Activated CD8-positive, alpha-beta memory T cell treated with anti-CD3 and anti-CD28 coated beads for 4 hours (primary cell): ENCODE results near the gene NRM.
A peak's percentile ranks its signal among the peaks of the same experiment; 100 is the strongest.
"Not testable (repeated sequence)": the region's sequence is repeated elsewhere in the genome, so short reads cannot be mapped to it uniquely, and the experiment has no call there.

Source experiments
- DNase-seq, 2 donors: peaks; one replicate each; pipeline ENCODE4 v3.0.0-alpha.2; 2020; ENCODE audit warnings: low read depth in 2 of 2

Gene NRM

GRCh38 chr6:30720738-30721197, 30.0 kb upstream of the NRM start:
- peak; percentile 14 to 44 for DNase-seq

GRCh38 chr6:30719791-30720737, 29.3 kb upstream of the NRM start, which contains the start of gene TUBB:
Gene TUBB, plus strand, starts transcription at chr6:30720352. Its CDS starts 155 bp downstream, at chr6:30720507.
- peak; percentile 86 to 89 for DNase-seq

GRCh38 chr6:30719356-30719755, 28.6 kb upstream of the NRM start:
- DNase-seq = no peak

GRCh38 chr6:30717845-30718720, 27.3 kb upstream of the NRM start:
- DNase-seq = not testable (repeated sequence)

- peak; percentile 98 to 99 for DNase-seq
Measured at GRCh38 chr6:30717129-30717844, 26.5 kb upstream of the NRM start, which contains the start of gene MDC1. Gene MDC1, minus strand, starts transcription at chr6:30717281. Its CDS starts 2,106 bp downstream, at chr6:30715175.

- no peak for DNase-seq
Measured at GRCh38 chr6:30716879-30717128, 26.0 kb upstream of the NRM start.

GRCh38 chr6:30714263-30714662, 23.5 kb upstream of the NRM start:
- DNase-seq = no peak

- no peak for DNase-seq
Measured at GRCh38 chr6:30712441-30712945, 21.7 kb upstream of the NRM start.

GRCh38 chr6:30711758-30712380, 21.1 kb upstream of the NRM start:
- DNase-seq = no peak

GRCh38 chr6:30709101-30709868, 18.5 kb upstream of the NRM start:
- DNase-seq = no peak

- no peak for DNase-seq
Measured at GRCh38 chr6:30707281-30707850, 16.6 kb upstream of the NRM start.

GRCh38 chr6:30705620-30706019, 14.8 kb upstream of the NRM start:
- no peak for DNase-seq

- DNase-seq = no peak
Measured at GRCh38 chr6:30703821-30704220, 13.0 kb upstream of the NRM start.

GRCh38 chr6:30703011-30703410, 12.2 kb upstream of the NRM start:
- no peak for DNase-seq

GRCh38 chr6:30700340-30700739, 9.6 kb upstream of the NRM start:
- no peak for DNase-seq

GRCh38 chr6:30696432-30696831, 5.6 kb upstream of the NRM start:
- no peak for DNase-seq

- DNase-seq = no peak
Measured at GRCh38 chr6:30691208-30691847, 544 bp upstream of the NRM start.

GRCh38 chr6:30689985-30690384, 799 bp downstream of the NRM start:
- DNase-seq = no peak

GRCh38 chr6:30689022-30689865, 1.5 kb downstream of the NRM start:
- DNase-seq = no peak
